NB4 (cell line): ENCODE data around the gene CYP2D6.

Experiments used
- CTCF ChIP-seq: IDR thresholded peaks from one replicate; pipeline ENCODE4 v1.5.1; 2012; ENCODE audit warnings: low read depth, low read length
- MAX ChIP-seq: IDR thresholded peaks from 2 replicates; pipeline ENCODE4 v1.6.1; 2011; ENCODE audit warnings: low read depth, low read length
- MYC ChIP-seq: IDR thresholded peaks from 2 replicates; pipeline ENCODE4 v1.6.1; 2011; ENCODE audit warnings: low read depth, low read length
- POLR2A ChIP-seq: IDR thresholded peaks from 2 replicates; pipeline ENCODE4 v1.6.1; 2011; ENCODE audit warnings: mild to moderate bottlenecking; ENCODE audit not compliant: insufficient read length; ENCODE audit errors: extremely low read depth

GRCh38 chr22:42142771-42143461, 12.3 kb upstream of the CYP2D6 start:
- TF ChIP-seq CTCF (no peak), POLR2A (no peak), MYC (no peak), MAX (no peak)
